ENCODE results near the gene TGFBR3.
A peak's percentile ranks its signal among the peaks of the same experiment; 100 is the strongest.
"Not testable (repeated sequence)": the region's sequence is repeated elsewhere in the genome, so short reads cannot be mapped to it uniquely, and the experiment has no call there.

The TGFBR3 gene

GRCh38 chr1:91854852-91855534 is 31.0 kb downstream of the TGFBR3 start:
- Mint-ChIP-seq H3K27ac (ENCODE audit: low read depth) (peak overlapping the region; percentile 13), H3K9me3 (no peaks in the 10 kb centered on the region), H3K4me3 (no peak overlapping the region), H3K36me3 (ENCODE audit: insufficient read depth) (peaks cover 18% of the 10 kb centered on the region), H3K27me3 (no peaks in the 10 kb centered on the region), H3K4me1 (peaks cover 52% of the 10 kb centered on the region)
- no peak for ATAC-seq (replicated peaks; ENCODE audit: extremely low read depth, poor library complexity, severe bottlenecking)
- no peak for DNase-seq (ENCODE audit: low spot score in 2 of 2)

GRCh38 chr1:91853397-91853796 is 32.6 kb downstream of the TGFBR3 start:
- Mint-ChIP-seq H3K4me3 (no peak overlapping the region), H3K27me3 (no peaks in the 10 kb centered on the region), H3K36me3 (ENCODE audit: insufficient read depth) (peaks cover 11% of the 10 kb centered on the region), H3K4me1 (peaks cover 54% of the 10 kb centered on the region), H3K27ac (ENCODE audit: low read depth) (no peak overlapping the region), H3K9me3 (no peaks in the 10 kb centered on the region)
- ATAC-seq (replicated peaks; ENCODE audit: extremely low read depth, poor library complexity, severe bottlenecking) (no peak), DNase-seq (ENCODE audit: low spot score in 2 of 2) (no peak)

DNA sequence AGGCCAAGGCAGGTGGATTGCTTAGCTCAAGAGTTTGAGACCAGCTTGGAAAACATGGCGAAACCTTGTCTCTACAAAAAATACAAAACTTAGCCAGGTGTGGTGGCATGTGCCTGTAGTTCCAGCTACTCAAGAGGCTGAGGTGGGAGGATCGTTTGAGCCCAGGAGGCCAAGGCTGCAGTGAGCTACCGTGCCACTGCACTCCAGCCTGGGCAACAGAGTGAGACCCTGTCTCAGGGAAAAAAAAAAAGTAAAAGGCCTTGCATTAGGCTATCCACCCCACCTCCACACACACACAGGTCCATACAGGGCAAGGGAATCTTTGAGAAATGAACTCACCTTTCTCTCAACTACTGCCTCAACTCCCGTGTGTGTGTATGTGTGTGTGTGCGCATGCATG is 33.9 kb downstream of the TGFBR3 start:
- not testable (repeated sequence) for H3K27me3 Mint-ChIP-seq; ATAC-seq (replicated peaks; ENCODE audit: extremely low read depth, poor library complexity, severe bottlenecking); H3K36me3 Mint-ChIP-seq (ENCODE audit: insufficient read depth); DNase-seq (ENCODE audit: low spot score in 2 of 2); H3K4me3 Mint-ChIP-seq; H3K9me3 Mint-ChIP-seq
- Mint-ChIP-seq H3K27ac (ENCODE audit: low read depth) (peak overlapping the region; percentile 41), H3K4me1 (peaks cover 60% of the 10 kb centered on the region)

GRCh38 chr1:91851130-91852010 is 34.6 kb downstream of the TGFBR3 start:
- Mint-ChIP-seq H3K27me3 (no peaks in the 10 kb centered on the region), H3K36me3 (ENCODE audit: insufficient read depth) (peaks cover 8% of the 10 kb centered on the region), H3K4me1 (peaks cover 61% of the 10 kb centered on the region), H3K9me3 (no peaks in the 10 kb centered on the region), H3K4me3 (no peak overlapping the region), H3K27ac (ENCODE audit: low read depth) (no peak overlapping the region)
- ATAC-seq (replicated peaks; ENCODE audit: extremely low read depth, poor library complexity, severe bottlenecking) = no peak
- DNase-seq (ENCODE audit: low spot score in 2 of 2) = no peak

- Mint-ChIP-seq H3K27me3 (no peaks in the 10 kb centered on the region), H3K36me3 (ENCODE audit: insufficient read depth) (peaks cover 8% of the 10 kb centered on the region), H3K4me1 (peaks cover 64% of the 10 kb centered on the region), H3K9me3 (no peaks in the 10 kb centered on the region), H3K4me3 (no peak overlapping the region), H3K27ac (ENCODE audit: low read depth) (no peak overlapping the region)
- DNase-seq (ENCODE audit: low spot score in 2 of 2) (no peak), ATAC-seq (replicated peaks; ENCODE audit: extremely low read depth, poor library complexity, severe bottlenecking) (no peak)
These were observed 35.2 kb downstream of the TGFBR3 start for GRCh38 chr1:91850708-91851107.

DNA sequence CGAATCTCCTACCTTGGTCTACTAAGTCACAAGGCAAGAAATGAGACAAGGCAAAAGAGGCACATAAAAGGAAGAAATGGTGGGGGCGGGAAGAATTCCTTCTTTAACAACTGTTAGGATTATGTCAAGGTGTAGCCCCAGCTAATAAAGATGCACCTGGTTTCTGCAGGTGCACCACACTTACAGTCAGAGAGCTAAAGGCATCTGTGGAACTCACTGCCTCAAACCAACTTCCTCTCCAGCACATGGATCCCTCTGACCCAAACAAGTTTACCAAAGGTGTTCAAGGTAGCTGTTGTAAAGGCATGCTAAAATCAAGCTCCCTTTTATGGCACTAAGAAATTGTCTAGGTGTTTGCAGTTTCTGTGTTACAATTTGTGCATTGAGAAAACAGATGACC is 38.1 kb downstream of the TGFBR3 start:
- Mint-ChIP-seq H3K27ac (ENCODE audit: low read depth) (peak overlapping the region; percentile 35), H3K4me3 (no peak overlapping the region), H3K27me3 (no peaks in the 10 kb centered on the region), H3K4me1 (peaks cover 79% of the 10 kb centered on the region), H3K9me3 (no peaks in the 10 kb centered on the region), H3K36me3 (ENCODE audit: insufficient read depth) (peaks cover 7% of the 10 kb centered on the region)
- no peak for ATAC-seq (replicated peaks; ENCODE audit: extremely low read depth, poor library complexity, severe bottlenecking)
- DNase-seq (ENCODE audit: low spot score in 2 of 2) = no peak

GRCh38 chr1:91846639-91847013 is 39.3 kb downstream of the TGFBR3 start:
- Mint-ChIP-seq H3K4me1 (peaks cover 88% of the 10 kb centered on the region), H3K27me3 (no peaks in the 10 kb centered on the region), H3K4me3 (no peak overlapping the region), H3K27ac (ENCODE audit: low read depth) (no peak overlapping the region), H3K9me3 (no peaks in the 10 kb centered on the region), H3K36me3 (ENCODE audit: insufficient read depth) (peaks cover 6% of the 10 kb centered on the region)
- no peak for DNase-seq (ENCODE audit: low spot score in 2 of 2)
- ATAC-seq (replicated peaks; ENCODE audit: extremely low read depth, poor library complexity, severe bottlenecking) = no peak

DNA sequence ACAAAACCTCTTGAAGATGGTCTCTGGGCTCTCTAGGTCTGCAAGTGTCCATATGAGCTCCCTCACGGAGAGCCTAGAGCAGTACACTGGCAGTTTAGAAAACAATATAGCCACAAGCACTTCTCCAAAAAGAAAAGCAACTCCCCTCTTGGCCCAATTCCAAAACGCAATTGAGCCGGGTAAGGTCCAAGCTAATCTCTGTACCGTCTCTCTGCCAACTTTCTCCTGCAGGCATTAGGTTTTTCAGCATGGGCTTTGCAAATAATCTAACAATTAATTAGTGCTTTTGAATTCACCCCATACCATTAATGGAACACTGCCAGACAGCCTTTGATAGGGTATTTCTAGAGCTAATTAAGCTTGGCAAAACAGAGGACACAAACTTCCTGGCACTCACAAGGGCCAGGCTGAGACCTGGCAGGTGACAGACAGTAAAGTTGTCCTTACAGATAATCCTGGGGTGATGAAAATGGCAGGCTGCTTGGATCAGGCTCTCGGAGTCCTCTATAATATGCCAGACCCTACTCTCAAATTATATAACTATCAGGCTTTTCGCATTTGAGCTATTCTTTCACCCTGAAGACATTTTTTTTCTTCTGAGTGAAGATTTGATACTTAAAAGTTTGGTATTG is 39.8 kb downstream of the TGFBR3 start:
- Mint-ChIP-seq H3K4me1 (peaks cover 83% of the 10 kb centered on the region), H3K27me3 (no peaks in the 10 kb centered on the region), H3K27ac (ENCODE audit: low read depth) (no peak overlapping the region), H3K9me3 (no peaks in the 10 kb centered on the region), H3K4me3 (no peak overlapping the region), H3K36me3 (ENCODE audit: insufficient read depth) (peaks cover 6% of the 10 kb centered on the region)
- DNase-seq (ENCODE audit: low spot score in 2 of 2) (no peak), ATAC-seq (replicated peaks; ENCODE audit: extremely low read depth, poor library complexity, severe bottlenecking) (no peak)

DNA sequence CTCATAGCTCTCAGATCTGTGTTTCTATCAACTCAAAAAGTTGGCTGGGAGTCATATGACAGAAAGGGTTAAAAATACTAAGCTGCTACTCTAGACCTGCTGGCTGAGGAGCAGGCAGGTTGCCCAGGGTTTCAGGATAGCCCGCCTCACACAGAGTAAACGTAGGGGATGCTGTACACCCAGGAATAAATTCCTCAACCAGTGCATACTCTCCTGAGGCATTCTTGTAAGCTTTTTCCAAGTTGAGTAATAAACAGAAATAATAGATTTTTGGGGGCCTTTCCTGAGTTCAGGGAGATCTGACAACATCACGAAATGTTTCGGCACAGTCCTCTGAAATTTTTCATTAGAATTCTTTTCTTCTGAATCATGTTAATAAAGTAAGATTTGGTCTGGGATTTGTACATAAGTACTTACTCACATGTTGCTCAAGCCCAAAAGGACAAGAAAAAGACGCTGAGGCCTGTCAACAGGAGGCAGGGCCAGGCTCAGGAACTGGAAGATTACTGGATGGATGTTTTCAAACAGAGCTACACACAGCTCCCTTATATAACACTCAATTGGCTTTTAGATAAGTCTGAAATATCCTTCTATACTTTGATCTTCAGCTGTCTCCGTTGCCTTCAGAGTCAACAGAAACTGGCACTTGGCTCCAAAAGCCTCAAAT is 41.0 kb downstream of the TGFBR3 start:
- peaks cover 2% of the 10 kb centered on the region for H3K36me3 Mint-ChIP-seq (ENCODE audit: insufficient read depth)
- H3K4me1 Mint-ChIP-seq = peaks cover 72% of the 10 kb centered on the region
- no peaks in the 10 kb centered on the region for H3K9me3 Mint-ChIP-seq
- no peak for ATAC-seq (replicated peaks; ENCODE audit: extremely low read depth, poor library complexity, severe bottlenecking)
- H3K27ac Mint-ChIP-seq (ENCODE audit: low read depth) = no peak overlapping the region
- DNase-seq (ENCODE audit: low spot score in 2 of 2) = no peak
- H3K27me3 Mint-ChIP-seq = no peaks in the 10 kb centered on the region
- no peak overlapping the region for H3K4me3 Mint-ChIP-seq

DNA sequence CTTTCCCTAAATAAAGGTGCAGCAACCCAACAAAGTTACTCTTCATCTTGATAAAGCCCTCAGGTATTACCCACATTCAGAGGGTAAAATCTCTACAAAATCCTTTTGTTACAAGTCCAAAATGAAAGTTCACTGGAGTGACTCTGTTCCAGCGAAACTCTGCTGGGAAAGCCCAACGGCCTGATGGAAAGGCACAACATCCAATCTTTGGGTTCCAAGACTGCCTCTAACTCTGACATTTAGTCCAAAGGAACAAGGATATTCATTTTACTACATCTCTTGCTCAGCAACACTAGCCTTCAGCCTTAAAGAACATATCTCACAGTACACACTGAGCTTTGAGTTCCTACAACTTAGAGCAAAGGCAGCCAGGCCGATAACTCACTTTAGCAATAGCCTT is 42.1 kb downstream of the TGFBR3 start:
- Mint-ChIP-seq H3K4me1 (peaks cover 70% of the 10 kb centered on the region), H3K36me3 (ENCODE audit: insufficient read depth) (peaks cover 1% of the 10 kb centered on the region), H3K9me3 (no peaks in the 10 kb centered on the region), H3K4me3 (no peak overlapping the region), H3K27me3 (no peaks in the 10 kb centered on the region), H3K27ac (ENCODE audit: low read depth) (peak overlapping the region; percentile 29)
- DNase-seq (ENCODE audit: low spot score in 2 of 2) (no peak), ATAC-seq (replicated peaks; ENCODE audit: extremely low read depth, poor library complexity, severe bottlenecking) (no peak)

- Mint-ChIP-seq H3K27me3 (no peaks in the 10 kb centered on the region), H3K4me3 (no peak overlapping the region), H3K4me1 (peaks cover 65% of the 10 kb centered on the region), H3K36me3 (ENCODE audit: insufficient read depth) (peaks cover 5% of the 10 kb centered on the region), H3K9me3 (no peaks in the 10 kb centered on the region), H3K27ac (ENCODE audit: low read depth) (peak overlapping the region; percentile 47)
- no peak for ATAC-seq (replicated peaks; ENCODE audit: extremely low read depth, poor library complexity, severe bottlenecking)
- no peak for DNase-seq (ENCODE audit: low spot score in 2 of 2)
These were observed 43.4 kb downstream of the TGFBR3 start for GRCh38 chr1:91842563-91842962.

DNA sequence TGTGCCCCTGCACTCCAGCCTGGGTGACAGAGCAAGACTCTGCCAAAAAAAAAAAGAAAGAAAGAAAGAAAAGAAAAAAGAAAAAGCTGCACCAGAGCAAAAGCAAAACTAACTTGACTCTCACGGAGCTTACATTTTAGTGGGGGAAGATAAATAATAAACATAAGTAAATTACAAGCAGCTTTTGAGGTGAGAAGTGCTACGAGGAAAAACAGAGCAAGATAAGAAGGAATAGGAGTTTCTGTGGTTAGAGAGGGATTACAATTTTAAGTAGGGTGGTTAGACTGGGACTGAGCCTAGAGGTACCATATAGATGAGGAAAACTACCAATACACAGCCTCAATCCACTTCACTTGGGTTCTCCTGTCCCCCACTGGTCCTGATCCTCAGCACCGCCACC is 43.9 kb downstream of the TGFBR3 start:
- Mint-ChIP-seq H3K27ac (ENCODE audit: low read depth) (peak overlapping the region; percentile 47), H3K27me3 (no peaks in the 10 kb centered on the region), H3K9me3 (no peaks in the 10 kb centered on the region), H3K4me3 (peak overlapping the region; percentile 34), H3K36me3 (ENCODE audit: insufficient read depth) (peaks cover 5% of the 10 kb centered on the region), H3K4me1 (peaks cover 63% of the 10 kb centered on the region)
- ATAC-seq (replicated peaks; ENCODE audit: extremely low read depth, poor library complexity, severe bottlenecking) (no peak), DNase-seq (ENCODE audit: low spot score in 2 of 2) (no peak)
